ENCODE data around the gene ACADVL. TPM values are rescaled to one million over a fixed set of nuclear protein-coding genes. Genes with fewer than 3 reads are reported as not detected.
"Not testable (repeated sequence)": the region's sequence is repeated elsewhere in the genome, so short reads cannot be mapped to it uniquely, and the experiment has no call there.

ACADVL gene
- total RNA-seq, result 2,270 TPM
- long read RNA-seq, transcript ACADVL-214 (1 exons, 1,732 nt), result minor isoform, 13 of 5,149 reads
- long read RNA-seq, transcript ACADVL-201 (19 exons, 2,352 nt), result minor isoform, 147 of 5,149 reads
- long read RNA-seq, transcript ACADVL-202 (19 exons, 2,191 nt), result minor isoform, 48 of 5,149 reads
- long read RNA-seq, transcript ACADVL-203 (20 exons, 2,323 nt), result major isoform, 3,270 of 5,149 reads
- long read RNA-seq, partial matches to known transcripts, result 1,261 of 5,149 reads
- long read RNA-seq, other reads (novel, unspliced or antisense), result 387 of 5,149 reads

DNA sequence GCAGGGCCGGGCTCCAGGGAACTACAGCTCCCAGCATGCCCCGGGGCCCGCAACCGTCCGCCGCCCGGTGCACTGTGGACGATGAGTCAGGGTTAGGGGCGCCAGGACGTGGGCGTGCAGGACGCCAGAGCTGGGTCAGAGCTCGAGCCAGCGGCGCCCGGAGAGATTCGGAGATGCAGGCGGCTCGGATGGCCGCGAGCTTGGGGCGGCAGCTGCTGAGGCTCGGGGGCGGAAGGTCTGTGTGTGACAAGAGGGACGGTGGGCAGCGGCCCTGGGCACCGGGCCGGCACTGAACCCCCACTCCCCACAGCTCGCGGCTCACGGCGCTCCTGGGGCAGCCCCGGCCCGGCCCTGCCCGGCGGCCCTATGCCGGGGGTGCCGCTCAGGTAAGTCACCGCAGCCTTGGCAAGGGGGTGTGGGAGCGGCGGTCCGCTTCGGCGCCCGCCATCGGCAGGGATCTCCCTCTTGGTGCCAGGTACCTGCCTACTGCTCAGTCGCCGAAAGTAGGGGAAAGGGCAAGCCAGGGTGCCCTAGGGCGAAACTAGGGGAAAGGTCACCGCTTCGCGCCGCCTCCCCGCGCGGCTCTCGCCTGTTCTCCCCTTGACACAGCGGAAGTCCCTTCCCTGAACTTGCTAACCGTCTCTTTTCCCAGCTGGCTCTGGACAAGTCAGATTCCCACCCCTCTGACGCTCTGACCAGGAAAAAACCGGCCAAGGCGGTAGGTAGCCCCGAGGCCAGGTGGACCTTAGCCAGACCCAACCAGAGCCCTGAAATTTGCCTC, at the start of gene ACADVL, which contains the start of gene DLG4:
Gene ACADVL (plus strand): TSS at position 127 of the 781 bp plus-strand sequence. CDS start 47 bp downstream, at position 174.
Gene DLG4 (minus strand): TSS at position 25 of the 781 bp plus-strand sequence.
- intact Hi-C loops (cut with micrococcal nuclease), result no loop called here
- DNase-seq (peak; percentile 97), ATAC-seq (peak; percentile 82)

- intact Hi-C loops (cut with micrococcal nuclease); DNase-seq; ATAC-seq: not testable (repeated sequence)
These were observed 47.1 kb upstream of the ACADVL start for GRCh38 chr17:7172522-7173191.

DNA sequence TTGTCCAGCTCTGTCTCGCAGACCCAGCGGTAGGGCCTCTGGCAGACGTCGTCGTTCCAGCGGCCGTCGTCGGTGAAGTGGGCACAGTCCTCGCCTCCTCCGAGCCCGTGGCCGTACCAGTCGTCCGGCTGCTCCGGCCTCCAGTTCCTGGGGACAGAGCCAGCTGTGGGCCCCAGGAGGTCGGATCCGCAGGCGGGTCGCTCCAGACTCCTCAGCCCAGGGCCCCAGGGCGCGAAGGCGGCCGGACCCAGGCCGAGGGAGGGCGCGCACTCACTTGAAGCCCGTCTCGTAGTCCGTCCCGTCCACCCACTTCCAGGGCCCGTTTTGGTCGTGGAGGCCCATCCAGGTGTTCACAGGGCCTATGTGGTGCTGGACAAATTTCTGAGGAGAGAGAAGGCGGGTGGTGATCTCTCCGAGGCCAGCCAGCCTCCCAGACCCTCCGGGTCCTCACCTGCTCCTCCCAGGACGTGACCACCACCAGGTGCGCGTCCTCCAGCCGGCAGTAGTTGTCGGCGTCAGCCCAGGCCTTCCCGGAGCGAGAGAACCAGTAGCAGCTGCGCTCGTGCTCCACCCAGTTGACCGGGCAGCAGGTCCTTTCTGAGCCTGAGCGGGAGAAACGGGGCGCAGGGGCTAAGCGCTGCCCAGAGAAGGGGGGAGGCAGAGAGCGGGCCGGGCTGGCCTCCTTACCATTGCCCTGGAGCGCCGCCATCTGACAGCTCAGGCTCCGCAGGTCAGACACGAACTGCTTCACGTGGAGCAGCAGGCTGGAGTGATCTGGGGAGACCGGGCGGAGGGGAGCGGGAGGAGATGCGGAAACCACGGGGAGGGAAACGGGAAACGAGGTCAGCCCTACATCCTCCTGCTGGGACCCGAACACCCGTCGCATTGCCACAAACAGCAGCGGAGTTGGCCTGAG, 45.8 kb upstream of the ACADVL start:
- intact Hi-C loops (cut with micrococcal nuclease), result no loop called here
- peak; percentile 53 for ATAC-seq
- peak; percentile 76 for DNase-seq

- intact Hi-C loops (cut with micrococcal nuclease), result no loop called here
- ATAC-seq (no peak), DNase-seq (no peak)
These were observed 45.0 kb upstream of the ACADVL start for GRCh38 chr17:7174603-7175326.

DNA sequence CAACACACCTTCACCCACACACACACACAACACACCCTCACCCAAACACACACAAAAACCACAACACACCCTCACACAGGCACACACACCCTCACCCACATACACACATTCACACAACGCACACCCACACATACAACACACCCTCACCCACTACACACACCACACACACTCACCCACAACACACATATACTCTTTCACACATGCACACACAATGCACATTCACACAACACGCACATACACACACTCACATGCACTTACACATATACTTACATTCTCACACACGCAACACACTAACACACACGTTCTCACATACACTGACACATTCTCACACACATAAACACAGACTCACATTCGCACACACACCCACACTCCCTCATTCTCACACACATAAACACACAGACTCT, 44.4 kb upstream of the ACADVL start:
- ATAC-seq (no peak), DNase-seq (no peak)
- intact Hi-C loops (cut with micrococcal nuclease), result no loop called here

- intact Hi-C loops (cut with micrococcal nuclease), result no loop called here
- DNase-seq, result no peak
- ATAC-seq, result no peak
These were observed 43.5 kb upstream of the ACADVL start for GRCh38 chr17:7176107-7176840.

GRCh38 chr17:7176841-7177190, 42.9 kb upstream of the ACADVL start:
- intact Hi-C loops (cut with micrococcal nuclease), result no loop called here
- no peak for ATAC-seq
- DNase-seq, result no peak

- intact Hi-C loops (cut with micrococcal nuclease), result no loop called here
- ATAC-seq, result peak; percentile 83
- DNase-seq, result peak; percentile 70
These were observed 42.4 kb upstream of the ACADVL start for GRCh38 chr17:7177191-7177953.

GRCh38 chr17:7177954-7178477, 41.7 kb upstream of the ACADVL start:
- DNase-seq (no peak), ATAC-seq (no peak)
- intact Hi-C loops (cut with micrococcal nuclease), result no loop called here

- ATAC-seq, result no peak
- DNase-seq, result no peak
- intact Hi-C loops (cut with micrococcal nuclease), result no loop called here
These were observed 40.8 kb upstream of the ACADVL start for GRCh38 chr17:7178973-7179316.

DNA sequence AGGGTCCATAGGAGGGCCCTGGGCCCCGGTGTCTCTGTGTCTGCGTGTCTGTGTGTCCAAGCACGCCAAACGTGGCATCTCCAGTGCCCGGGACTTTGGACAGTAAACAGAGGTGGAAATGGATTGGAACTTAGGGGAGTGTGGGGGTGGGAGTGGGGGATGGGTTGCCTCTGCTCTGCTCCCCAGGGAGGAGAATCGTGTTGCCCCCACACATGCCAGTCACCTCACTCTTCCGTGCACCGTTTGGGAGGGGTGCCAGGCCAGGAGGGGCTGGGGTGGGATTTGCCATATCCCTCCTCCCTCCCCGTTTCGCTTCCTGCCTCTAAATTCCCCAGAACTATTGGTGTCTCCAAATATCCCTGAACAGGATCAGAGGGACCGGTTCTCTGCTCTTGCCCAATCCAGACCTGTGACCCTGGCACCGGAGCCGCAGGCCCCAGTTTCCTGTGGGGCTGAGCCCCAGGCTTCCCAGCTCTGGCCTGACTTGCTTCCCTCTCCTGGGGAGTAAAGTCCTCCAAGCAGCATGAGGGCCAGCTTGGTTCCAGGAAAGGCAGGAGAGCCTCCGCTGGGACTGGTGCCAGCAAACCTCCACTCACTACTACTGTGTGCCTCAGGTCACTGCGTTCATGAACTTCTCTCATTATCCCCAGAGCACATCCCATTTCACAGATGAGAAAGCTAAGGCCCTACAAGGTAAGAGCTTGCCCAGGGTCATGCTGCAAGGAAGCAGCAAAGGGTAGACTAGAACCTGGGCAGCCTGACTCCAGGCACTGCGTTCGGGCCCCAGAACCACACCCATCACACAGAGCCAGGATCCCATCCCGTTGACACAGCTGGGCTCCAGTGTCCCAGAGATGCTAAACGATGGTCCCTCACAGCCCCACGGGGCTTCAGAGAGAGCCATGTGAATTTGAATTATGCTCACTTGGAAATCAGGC, 40.2 kb upstream of the ACADVL start, which contains the start of gene ASGR1:
Gene ASGR1 (minus strand): TSS at position 54 of the 938 bp plus-strand sequence. CDS start 807 bp downstream, outside the sequence.
- ATAC-seq (no peak), DNase-seq (no peak)
- intact Hi-C loops (cut with micrococcal nuclease), result no loop called here

GRCh38 chr17:7182101-7182500, 37.6 kb upstream of the ACADVL start:
- ATAC-seq; DNase-seq; intact Hi-C loops (cut with micrococcal nuclease): not testable (repeated sequence)

- DNase-seq (no peak), ATAC-seq (no peak)
- intact Hi-C loops (cut with micrococcal nuclease), result no loop called here
These were observed 36.2 kb upstream of the ACADVL start for GRCh38 chr17:7183433-7184090.

DNA sequence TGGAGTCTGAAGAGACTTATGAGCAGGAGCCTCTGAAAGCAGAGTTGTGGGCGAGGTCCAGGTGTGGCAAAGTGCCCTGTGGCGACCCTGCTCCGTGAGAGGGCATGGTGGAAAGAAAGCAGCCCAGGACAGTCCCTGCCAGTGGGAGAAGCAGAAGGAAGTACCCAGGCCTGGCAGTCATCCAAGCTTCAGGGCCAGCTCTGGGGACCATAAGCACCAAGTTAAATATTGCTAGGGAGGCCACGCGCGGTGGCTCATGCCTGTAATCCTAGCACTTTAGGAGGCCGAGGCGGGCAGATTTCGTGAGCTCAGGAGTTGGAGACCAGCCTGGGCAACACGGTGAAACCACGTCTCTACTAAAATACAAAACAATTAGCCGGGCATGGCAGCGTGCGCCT, 35.6 kb upstream of the ACADVL start:
- peak; percentile 38 for ATAC-seq

GRCh38 chr17:7184647-7185046, 35.1 kb upstream of the ACADVL start:
- intact Hi-C loops (cut with micrococcal nuclease), result no loop called here
- DNase-seq (no peak), ATAC-seq (no peak)

More for the DNA sequence above, 35.6 kb upstream of the ACADVL start:
- intact Hi-C loops (cut with micrococcal nuclease), result no loop called here
- peak; percentile 64 for DNase-seq
